Neuronal stem cell (in vitro differentiated cells): ENCODE measurements around the gene CYB561.

Experiments used
- DNase-seq: peaks from one replicate; pipeline ENCODE4 v3.0.0-alpha.2; 2013; ENCODE audit warnings: low spot score
- H2AFZ ChIP-seq: one replicate; pipeline ENCODE4 v1.6.1; 2013; ENCODE audit warnings: mild to moderate bottlenecking, low read length, inconsistent platforms
- H2AK5ac ChIP-seq: 2 replicates; pipeline ENCODE4 v1.6.1; 2013; ENCODE audit warnings: low read depth, mild to moderate bottlenecking, inconsistent platforms, low read length, moderate library complexity, mixed read lengths
- H2BK120ac ChIP-seq: 2 replicates; pipeline ENCODE4 v1.6.1; 2013; ENCODE audit warnings: low read depth, mild to moderate bottlenecking, inconsistent platforms, low read length, moderate library complexity, mixed read lengths
- H2BK12ac ChIP-seq: one replicate; pipeline ENCODE4 v1.6.1; 2013; ENCODE audit warnings: low read length, inconsistent platforms
- H2BK15ac ChIP-seq: 2 replicates; pipeline ENCODE4 v1.6.1; 2013; ENCODE audit warnings: mild to moderate bottlenecking, low read length, inconsistent platforms, mixed read lengths
- H2BK5ac ChIP-seq: one replicate; pipeline ENCODE4 v1.6.1; 2013; ENCODE audit warnings: inconsistent platforms, mild to moderate bottlenecking, low read length, moderate library complexity
- H3K14ac ChIP-seq: one replicate; pipeline ENCODE4 v1.6.1; 2013; ENCODE audit warnings: low read length, inconsistent platforms
- H3K18ac ChIP-seq: 2 replicates; pipeline ENCODE4 v1.6.1; 2013; ENCODE audit warnings: low read length, inconsistent platforms
- H3K23ac ChIP-seq: 2 replicates; pipeline ENCODE4 v1.6.1; 2013; ENCODE audit warnings: low read depth, mild to moderate bottlenecking, mixed read lengths, low read length, inconsistent platforms; ENCODE audit not compliant: poor library complexity
- H3K27ac ChIP-seq: replicated peaks from 3 replicates; pipeline ENCODE4 v1.5.1; 2013; ENCODE audit warnings: low read length, inconsistent platforms
- H3K27me3 ChIP-seq, 3 experiments: 2 replicates each; pipeline ENCODE4 v1.6.1; 2013; ENCODE audit warnings: low read length in 3 of 3, mild to moderate bottlenecking in 2 of 3, inconsistent platforms in 1 of 3, low read depth in 1 of 3, mixed read lengths in 1 of 3, moderate library complexity in 1 of 3; ENCODE audit not compliant: control insufficient read depth in 3 of 3, insufficient read depth in 3 of 3
- H3K36me3 ChIP-seq, 2 donors: replicated peaks in 1 of 2; 2 replicates each; pipeline ENCODE4 v1.6.1; 2013; ENCODE audit warnings: low read length in 2 of 2; ENCODE audit not compliant: control insufficient read depth in 2 of 2, insufficient read depth in 2 of 2
- H3K4ac ChIP-seq: 2 replicates; pipeline ENCODE4 v1.6.1; 2013; ENCODE audit warnings: inconsistent platforms, mild to moderate bottlenecking, low read length, moderate library complexity
- H3K4me1 ChIP-seq, 2 donors: 1 replicate in 1 of 2; 2 replicates in 1 of 2; pipeline ENCODE4 v1.6.1; 2013; ENCODE audit warnings: low read length in 2 of 2, low read depth in 1 of 2; ENCODE audit not compliant: control insufficient read depth in 2 of 2, insufficient read depth in 1 of 2
- H3K4me2 ChIP-seq: one replicate; pipeline ENCODE4 v1.6.1; 2013; ENCODE audit warnings: mild to moderate bottlenecking, low read length, inconsistent platforms; ENCODE audit not compliant: insufficient read depth, poor library complexity, severe bottlenecking
- H3K4me3 ChIP-seq, 2 donors: 2 replicates each; pipeline ENCODE4 v1.5.1; 2013; ENCODE audit warnings: low read length in 2 of 2, mild to moderate bottlenecking in 2 of 2, inconsistent platforms in 1 of 2, moderate library complexity in 1 of 2
- H3K79me1 ChIP-seq: one replicate; pipeline ENCODE4 v1.6.1; 2013; ENCODE audit warnings: low read depth, mild to moderate bottlenecking, inconsistent platforms, low read length, moderate library complexity
- H3K9ac ChIP-seq: one replicate; pipeline ENCODE4 v1.6.1; 2013; ENCODE audit warnings: mild to moderate bottlenecking, low read depth, low read length, inconsistent platforms; ENCODE audit not compliant: poor library complexity
- H3K9me3 ChIP-seq, 2 donors: replicated peaks in 1 of 2; 2 replicates each; pipeline versions ENCODE3 to v1.6.1; 2013; ENCODE audit warnings: low read length in 2 of 2, mild to moderate bottlenecking in 2 of 2, inconsistent platforms in 1 of 2, low read depth in 1 of 2, mixed read lengths in 1 of 2, moderate library complexity in 1 of 2; ENCODE audit not compliant: control insufficient read depth in 2 of 2, insufficient read depth in 1 of 2
- H4K8ac ChIP-seq: one replicate; pipeline ENCODE4 v1.6.1; 2013; ENCODE audit warnings: low read depth, mild to moderate bottlenecking, inconsistent platforms, low read length, moderate library complexity
- H4K91ac ChIP-seq: one replicate; pipeline ENCODE4 v1.6.1; 2013; ENCODE audit warnings: low read length, low read depth, mild to moderate bottlenecking, inconsistent platforms; ENCODE audit not compliant: poor library complexity
- whole genome bisulfite sequencing, 2 donors: extraction: QIAGEN DNeasy Blood & Tissue Kit; methylation state at CpG; one replicate each; pipeline ENCODE4 v1.1.7; 2013; ENCODE audit warnings: missing lambda C conversion rate in 2 of 2, mixed read lengths in 1 of 2; ENCODE audit not compliant: insufficient read length in 2 of 2, insufficient replicate concordance in 1 of 2; ENCODE audit errors: extremely low coverage in 2 of 2; 5-methylcytosine and 5-hydroxymethylcytosine counted together

CYB561 gene

DNA sequence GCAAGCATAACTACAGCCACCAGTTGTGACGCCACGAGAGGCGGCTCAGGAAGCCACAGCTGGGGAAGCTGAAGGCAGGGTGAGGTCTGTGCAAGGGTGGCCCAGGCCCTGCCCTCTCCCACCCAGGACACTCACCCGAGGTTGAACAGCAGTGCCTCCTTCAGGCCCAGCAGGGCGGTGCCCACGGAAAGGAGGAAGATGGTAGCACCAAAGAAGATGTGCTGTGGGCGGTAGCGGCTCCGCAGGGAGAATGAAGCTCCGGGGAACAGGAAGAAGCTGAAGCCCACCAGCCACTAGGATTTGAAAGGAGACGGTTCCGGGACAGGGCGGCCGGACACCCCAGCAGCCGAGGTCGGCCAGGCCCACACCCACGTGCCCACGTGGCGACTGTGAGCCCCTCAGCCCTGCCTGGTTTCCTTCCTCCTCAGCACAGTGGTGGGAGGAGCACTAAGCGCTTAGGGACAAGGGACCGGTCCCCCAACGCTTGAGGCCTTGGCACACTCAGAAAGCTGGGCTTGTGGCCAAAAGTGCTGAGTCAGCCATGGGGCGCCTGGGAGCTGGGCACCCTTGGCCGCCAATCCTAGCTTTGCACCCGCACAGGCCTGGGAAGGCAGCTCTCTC, 11.0 kb downstream of the CYB561 start:
- Histone ChIP-seq H3K27me3 (no peaks in the 10 kb centered on the region), H3K4me2 (no peak overlapping the region), H3K4me3 (no peak overlapping the region), H3K9ac (no peak overlapping the region), H3K4me1 (peaks cover 3 to 8% of the 10 kb centered on the region in 2 donors), H3K18ac (no peak overlapping the region), H2AFZ (no peak overlapping the region), H3K36me3 (peaks cover 0 to under 1% of the 10 kb centered on the region in 2 donors), H3K14ac (no peak overlapping the region), H2AK5ac (no peak overlapping the region), H4K91ac (no peak overlapping the region), H2BK120ac (no peak overlapping the region), H3K23ac (peak overlapping the region; percentile 44), H3K4ac (no peak overlapping the region), H4K8ac (no peak overlapping the region), H2BK5ac (no peak overlapping the region), H3K79me1 (peaks cover 4% of the 10 kb centered on the region), H2BK12ac (no peak overlapping the region), H3K9me3 (no peaks in the 10 kb centered on the region), H2BK15ac (no peak overlapping the region), H3K27ac (no peak overlapping the region)
- no CpG with 5 or more reads among the region's 25 CpGs for WGBS, 2 donors
- DNase-seq = no peak

- H4K8ac ChIP-seq = no peak overlapping the region
- H3K4me3 ChIP-seq = no peak overlapping the region
- peaks cover 3 to 8% of the 10 kb centered on the region in 2 donors for H3K4me1 ChIP-seq
- H4K91ac ChIP-seq = no peak overlapping the region
- no peak overlapping the region for H3K27ac ChIP-seq
- no peak overlapping the region for H2AK5ac ChIP-seq
- H3K14ac ChIP-seq = no peak overlapping the region
- no peaks in the 10 kb centered on the region for H3K27me3 ChIP-seq
- no peaks in the 10 kb centered on the region for H3K9me3 ChIP-seq
- no peak overlapping the region for H3K23ac ChIP-seq
- peak overlapping the region; percentile 61 for H2AFZ ChIP-seq
- no peak overlapping the region for H2BK12ac ChIP-seq
- no peak overlapping the region for H3K4me2 ChIP-seq
- no peak overlapping the region for H3K9ac ChIP-seq
- DNase-seq = no peak
- H2BK120ac ChIP-seq = no peak overlapping the region
- H3K79me1 ChIP-seq = peaks cover 4% of the 10 kb centered on the region
- no peak overlapping the region for H3K18ac ChIP-seq
- no peak overlapping the region for H3K4ac ChIP-seq
- H2BK5ac ChIP-seq = no peak overlapping the region
- H2BK15ac ChIP-seq = no peak overlapping the region
- peaks cover 0 to 5% of the 10 kb centered on the region in 2 donors for H3K36me3 ChIP-seq
- WGBS, 2 donors = no CpG with 5 or more reads among the region's 32 CpGs
Measured at GRCh38 chr17:63433746-63434591, 12.1 kb downstream of the CYB561 start.

GRCh38 chr17:63431939-63432804, 13.9 kb downstream of the CYB561 start:
- DNase-seq = no peak

GRCh38 chr17:63431618-63431938, 14.5 kb downstream of the CYB561 start:
- H3K27ac ChIP-seq = no peak overlapping the region
- H3K4me3 ChIP-seq = no peak overlapping the region
- no peak overlapping the region for H3K4ac ChIP-seq
- H3K9me3 ChIP-seq = no peaks in the 10 kb centered on the region
- H2AK5ac ChIP-seq = no peak overlapping the region
- no peaks in the 10 kb centered on the region for H3K27me3 ChIP-seq
- H3K23ac ChIP-seq = no peak overlapping the region
- WGBS, 2 donors = no CpG with 5 or more reads among the region's 7 CpGs
- peaks cover 0 to 15% of the 10 kb centered on the region in 2 donors for H3K36me3 ChIP-seq
- H3K18ac ChIP-seq = no peak overlapping the region
- no peak overlapping the region for H2BK12ac ChIP-seq
- H3K14ac ChIP-seq = no peak overlapping the region
- H4K8ac ChIP-seq = no peak overlapping the region
- peaks cover 2% of the 10 kb centered on the region for H3K79me1 ChIP-seq
- no peak overlapping the region for H3K4me2 ChIP-seq
- no peak overlapping the region for H3K9ac ChIP-seq
- H3K4me1 ChIP-seq = peaks cover 3 to 9% of the 10 kb centered on the region in 2 donors
- H2BK5ac ChIP-seq = no peak overlapping the region
- H2AFZ ChIP-seq = no peak overlapping the region
- no peak overlapping the region for H2BK120ac ChIP-seq
- DNase-seq = no peak
- H4K91ac ChIP-seq = no peak overlapping the region
- H2BK15ac ChIP-seq = no peak overlapping the region

More at GRCh38 chr17:63431939-63432804, 13.9 kb downstream of the CYB561 start:
- Histone ChIP-seq H2BK120ac (no peak overlapping the region), H3K4ac (no peak overlapping the region), H4K8ac (no peak overlapping the region), H2BK12ac (no peak overlapping the region), H3K23ac (no peak overlapping the region), H2AFZ (no peak overlapping the region), H3K27ac (no peak overlapping the region), H4K91ac (no peak overlapping the region), H3K4me2 (no peak overlapping the region), H3K4me1 (peaks cover 3 to 9% of the 10 kb centered on the region in 2 donors), H3K9ac (no peak overlapping the region), H2AK5ac (no peak overlapping the region), H3K18ac (no peak overlapping the region), H2BK5ac (no peak overlapping the region), H3K4me3 (no peak overlapping the region), H2BK15ac (no peak overlapping the region), H3K14ac (no peak overlapping the region), H3K36me3 (peaks cover 0 to 12% of the 10 kb centered on the region in 2 donors), H3K9me3 (no peaks in the 10 kb centered on the region), H3K27me3 (no peaks in the 10 kb centered on the region), H3K79me1 (peaks cover 4% of the 10 kb centered on the region)
- no CpG with 5 or more reads among the region's 16 CpGs for WGBS, 2 donors
